Osteoblast (primary cell): ENCODE data around the gene KRT75. TPM values are rescaled to one million over a fixed set of nuclear protein-coding genes. Genes with fewer than 3 reads are reported as not detected.
"Not testable (repeated sequence)": the region's sequence is repeated elsewhere in the genome, so short reads cannot be mapped to it uniquely, and the experiment has no call there.

ENCODE experiments used
- DNase-seq: peaks from one replicate; pipeline ENCODE4 v3.0.0; 2011; ENCODE audit warnings: low spot score, mixed read lengths; ENCODE audit not compliant: insufficient read length; ENCODE audit errors: missing footprints
- H2AFZ ChIP-seq: 2 replicates; pipeline ENCODE4 v1.6.0; 2011; ENCODE audit warnings: mild to moderate bottlenecking, low read length
- H3K27ac ChIP-seq: 2 replicates; pipeline ENCODE4 v1.5.1; 2011; ENCODE audit warnings: mild to moderate bottlenecking, low read depth, low read length, moderate library complexity
- H3K27me3 ChIP-seq: 2 replicates; pipeline ENCODE4 v1.6.0; 2012; ENCODE audit warnings: mild to moderate bottlenecking, control low read depth, inconsistent platforms, low read length, moderate library complexity; ENCODE audit not compliant: insufficient read depth
- H3K36me3 ChIP-seq: 2 replicates; pipeline ENCODE4 v1.5.1; 2011; ENCODE audit warnings: mild to moderate bottlenecking, low read length, control low read depth, moderate library complexity; ENCODE audit not compliant: insufficient read depth
- H3K4me1 ChIP-seq: 2 replicates; pipeline ENCODE4 v1.5.1; 2011; ENCODE audit warnings: mild to moderate bottlenecking, low read length, control low read depth, moderate library complexity; ENCODE audit not compliant: insufficient read depth
- H3K4me2 ChIP-seq: 2 replicates; pipeline ENCODE4 v1.6.0; 2011; ENCODE audit warnings: mild to moderate bottlenecking, low read length; ENCODE audit not compliant: insufficient read depth
- H3K4me3 ChIP-seq: fragments of 200-600 bp; sonication (generic); 3 replicates; pipeline ENCODE4 v1.5.1; 2012; ENCODE audit warnings: mild to moderate bottlenecking, low read length, inconsistent platforms; ENCODE audit not compliant: insufficient read depth
- H3K79me2 ChIP-seq: 2 replicates; pipeline ENCODE4 v1.6.0; 2012; ENCODE audit warnings: mild to moderate bottlenecking, low read length, control low read depth, inconsistent platforms; ENCODE audit not compliant: insufficient read depth
- H3K9me3 ChIP-seq: 2 replicates; pipeline ENCODE4 v1.5.1; 2011; ENCODE audit warnings: low read depth, low read length, control low read depth
- H4K20me1 ChIP-seq: 2 replicates; pipeline ENCODE4 v1.6.0; 2012; ENCODE audit warnings: mild to moderate bottlenecking, low read length, control low read depth; ENCODE audit not compliant: insufficient read depth
- total RNA-seq: library from RNA; depleted of rRNA; stranded (reverse); fragments of >200 nt; gene quantifications from 2 replicates; pipeline ENCODE4 v1.2.3, GENCODE V29; 2012
- TF ChIP-seq, protein P1 (sequence below): IDR thresholded peaks from 2 replicates; pipeline ENCODE4 v1.5.1; 2011; ENCODE audit warnings: mild to moderate bottlenecking, low read depth, low read length, moderate library complexity; ENCODE audit errors: extremely low read depth

KRT75 gene
- total RNA-seq, 1 donor = under 0.01 TPM

DNA sequence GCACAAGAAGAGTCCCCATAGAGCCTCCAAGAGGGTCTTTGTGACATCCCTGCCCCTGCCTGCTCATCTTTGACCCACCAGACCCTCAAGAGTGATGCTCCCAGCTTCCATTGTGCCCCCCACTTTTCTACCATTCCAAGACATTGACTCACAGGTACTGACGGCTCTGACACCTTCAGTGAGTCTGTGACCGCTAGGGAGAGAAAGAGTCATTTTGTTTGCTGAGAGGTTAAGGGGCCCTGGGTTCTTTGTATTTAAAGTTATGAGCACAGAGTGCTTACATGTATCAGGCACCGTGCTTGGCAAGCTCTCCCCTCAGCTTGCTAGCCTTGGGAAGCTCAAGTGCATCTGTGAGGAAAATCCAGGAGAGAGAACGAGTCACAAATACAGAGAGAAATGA lies 21.0 kb downstream of the KRT75 start:
- H3K4me1 ChIP-seq = peaks cover 4% of the 10 kb centered on the region
- peaks cover 4% of the 10 kb centered on the region for H3K27me3 ChIP-seq

GRCh38 chr12:52411815-52412214 lies 22.4 kb downstream of the KRT75 start:
- peaks cover 4% of the 10 kb centered on the region for H3K4me1 ChIP-seq
- H3K27me3 ChIP-seq = peaks cover 13% of the 10 kb centered on the region
- no peak for DNase-seq
- H3K27ac ChIP-seq = no peak overlapping the region
- no peaks in the 10 kb centered on the region for H4K20me1 ChIP-seq
- no peaks in the 10 kb centered on the region for H3K9me3 ChIP-seq
- H2AFZ ChIP-seq = no peak overlapping the region
- TF ChIP-seq, protein P1, sequence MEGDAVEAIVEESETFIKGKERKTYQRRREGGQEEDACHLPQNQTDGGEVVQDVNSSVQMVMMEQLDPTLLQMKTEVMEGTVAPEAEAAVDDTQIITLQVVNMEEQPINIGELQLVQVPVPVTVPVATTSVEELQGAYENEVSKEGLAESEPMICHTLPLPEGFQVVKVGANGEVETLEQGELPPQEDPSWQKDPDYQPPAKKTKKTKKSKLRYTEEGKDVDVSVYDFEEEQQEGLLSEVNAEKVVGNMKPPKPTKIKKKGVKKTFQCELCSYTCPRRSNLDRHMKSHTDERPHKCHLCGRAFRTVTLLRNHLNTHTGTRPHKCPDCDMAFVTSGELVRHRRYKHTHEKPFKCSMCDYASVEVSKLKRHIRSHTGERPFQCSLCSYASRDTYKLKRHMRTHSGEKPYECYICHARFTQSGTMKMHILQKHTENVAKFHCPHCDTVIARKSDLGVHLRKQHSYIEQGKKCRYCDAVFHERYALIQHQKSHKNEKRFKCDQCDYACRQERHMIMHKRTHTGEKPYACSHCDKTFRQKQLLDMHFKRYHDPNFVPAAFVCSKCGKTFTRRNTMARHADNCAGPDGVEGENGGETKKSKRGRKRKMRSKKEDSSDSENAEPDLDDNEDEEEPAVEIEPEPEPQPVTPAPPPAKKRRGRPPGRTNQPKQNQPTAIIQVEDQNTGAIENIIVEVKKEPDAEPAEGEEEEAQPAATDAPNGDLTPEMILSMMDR = no peak
- no peak overlapping the region for H3K4me3 ChIP-seq
- no peaks in the 10 kb centered on the region for H3K36me3 ChIP-seq
- H3K79me2 ChIP-seq = no peaks in the 10 kb centered on the region
- no peak overlapping the region for H3K4me2 ChIP-seq

More for the DNA sequence above, 21.0 kb downstream of the KRT75 start:
- Histone ChIP-seq H3K4me2 (no peak overlapping the region), H3K4me3 (no peak overlapping the region), H3K9me3 (no peaks in the 10 kb centered on the region), H3K79me2 (no peaks in the 10 kb centered on the region), H3K27ac (no peak overlapping the region), H4K20me1 (no peaks in the 10 kb centered on the region), H3K36me3 (no peaks in the 10 kb centered on the region), H2AFZ (no peak overlapping the region)
- TF ChIP-seq, protein P1 = no peak
- DNase-seq = no peak

- H4K20me1 ChIP-seq, H3K79me2 ChIP-seq, H3K27ac ChIP-seq, H3K4me3 ChIP-seq, H3K4me2 ChIP-seq, H3K4me1 ChIP-seq, H2AFZ ChIP-seq, H3K36me3 ChIP-seq, H3K9me3 ChIP-seq, DNase-seq: not testable (repeated sequence)
- peaks cover 13% of the 10 kb centered on the region for H3K27me3 ChIP-seq
Measured at GRCh38 chr12:52410589-52411248, 23.5 kb downstream of the KRT75 start.

GRCh38 chr12:52407918-52408317 lies 26.3 kb downstream of the KRT75 start:
- DNase-seq = no peak
- TF ChIP-seq, protein P1 = no peak
- no peak overlapping the region for H3K4me3 ChIP-seq
- no peaks in the 10 kb centered on the region for H3K79me2 ChIP-seq
- no peak overlapping the region for H3K27ac ChIP-seq
- no peaks in the 10 kb centered on the region for H3K9me3 ChIP-seq
- no peaks in the 10 kb centered on the region for H3K4me1 ChIP-seq
- no peaks in the 10 kb centered on the region for H3K36me3 ChIP-seq
- no peaks in the 10 kb centered on the region for H4K20me1 ChIP-seq
- peaks cover 20% of the 10 kb centered on the region for H3K27me3 ChIP-seq
- H3K4me2 ChIP-seq = no peak overlapping the region
- H2AFZ ChIP-seq = no peak overlapping the region
